HepG2 (cell line): ENCODE results near the gene PHACTR1. TPM values are rescaled to one million over a fixed set of nuclear protein-coding genes. Genes with fewer than 3 reads are reported as not detected.

Experiments
- ATAC-seq: fragments of 200-7000 bp; cut with Tn5 transposase; 3 replicates; pipeline ENCODE4 v1.9.1; 2020; ENCODE audit warnings: mild to moderate bottlenecking, moderate library complexity
- BruUV-seq: library from RNA; stranded (reverse); fragments of 400-500 nt; replicated peaks from 2 replicates; lab custom pipeline; 2021; lab: Mats Ljungman, UMichigan
- CTCF ChIA-PET: fragments of 300-600 bp; formaldehyde crosslinking; extraction: SDS; loops from one replicate; lab custom pipeline; 2021; ENCODE audit warnings: low total read pairs, inconsistent platforms, low intra/inter-chr PET ratio; lab: Yijun Ruan, JAX
- POLR2A ChIA-PET: fragments of 350-600 bp; sonication (Branson Sonifier 250); formaldehyde crosslinking; loops from one replicate; lab custom pipeline; 2020; ENCODE audit warnings: antibody characterized with exemption, inconsistent platforms; lab: Yijun Ruan, JAX
- DNase-seq: peaks from one replicate; pipeline ENCODE4 v3.0.0-alpha.2; 2015; ENCODE audit warnings: low spot score
- FAIRE-seq: peaks from 3 replicates; lab custom pipeline; 2011; peaks lifted over from hg19 to GRCh38; lab: Jason Lieb, UNC
- H2AFZ ChIP-seq: one replicate; pipeline ENCODE4 v1.6.1; 2011; ENCODE audit warnings: low read length, inconsistent platforms
- H3K27ac ChIP-seq: fragments of 300-600 bp; 3 replicates; pipeline ENCODE4 v1.8.0; 2011; ENCODE audit warnings: mixed run types, mild to moderate bottlenecking, mixed read lengths, low read length, inconsistent platforms; ENCODE audit not compliant: insufficient read depth; ENCODE audit errors: extremely low read length
- H3K27me3 ChIP-seq, 2 experiments: fragments of 200-600 bp in 1 of 2; 2 replicates in 1 of 2; 3 replicates in 1 of 2; pipeline versions ENCODE4 v1.6.0 to v1.8.0; 2011; ENCODE audit warnings: low read length in 2 of 2, mild to moderate bottlenecking in 2 of 2, moderate library complexity in 2 of 2, inconsistent platforms in 1 of 2; ENCODE audit not compliant: insufficient read depth in 2 of 2, control insufficient read depth in 1 of 2
- H3K36me3 ChIP-seq, 2 experiments: fragments of 200-600 bp in 1 of 2; replicated peaks in 1 of 2; 2 replicates in 1 of 2; 3 replicates in 1 of 2; pipeline versions ENCODE4 v1.5.1 to v1.8.0; 2011; ENCODE audit warnings: low read length in 2 of 2, inconsistent platforms in 1 of 2; ENCODE audit not compliant: insufficient read depth in 2 of 2, control insufficient read depth in 1 of 2
- H3K4me1 ChIP-seq: 2 replicates; pipeline ENCODE4 v1.5.1; 2012; ENCODE audit warnings: low read length, inconsistent platforms; ENCODE audit not compliant: insufficient read depth
- H3K4me2 ChIP-seq: 2 replicates; pipeline ENCODE4 v1.6.0; 2011; ENCODE audit warnings: low read depth, low read length, inconsistent platforms
- H3K4me3 ChIP-seq, 3 experiments: fragments of 200-600 bp in 1 of 3; sonication (generic), shearing (Covaris generic) in 1 of 3; replicated peaks in 1 of 3; 2 replicates each; pipeline ENCODE4 v1.5.1; 2011 to 2016; ENCODE audit warnings: low read length in 3 of 3, inconsistent platforms in 2 of 3, low read depth in 2 of 3, mild to moderate bottlenecking in 2 of 3, control low read depth in 1 of 3, mixed read lengths in 1 of 3; ENCODE audit not compliant: insufficient read depth in 1 of 3
- H3K79me2 ChIP-seq: one replicate; pipeline ENCODE4 v1.6.1; 2011; ENCODE audit warnings: low read length, inconsistent platforms; ENCODE audit not compliant: insufficient read depth
- H3K9ac ChIP-seq: 2 replicates; pipeline ENCODE4 v1.6.0; 2011; ENCODE audit warnings: mild to moderate bottlenecking, low read depth, low read length, inconsistent platforms; ENCODE audit not compliant: insufficient read depth
- H3K9me3 ChIP-seq: 2 replicates; pipeline ENCODE4 v1.5.1; 2012; ENCODE audit warnings: mild to moderate bottlenecking, low read length
- H4K20me1 ChIP-seq: 2 replicates; pipeline ENCODE4 v1.6.0; 2011; ENCODE audit warnings: inconsistent platforms, mild to moderate bottlenecking, low read length, moderate library complexity; ENCODE audit not compliant: insufficient read depth
- CC2D1A ChIP-seq: sonication (generic); formaldehyde crosslinking; IDR thresholded peaks from 2 replicates; pipeline ENCODE4 v1.8.1; 2023; ENCODE audit warnings: mild to moderate bottlenecking, missing genetic modification reagents
- DR1 ChIP-seq: sonication (generic); formaldehyde crosslinking; IDR thresholded peaks from 2 replicates; pipeline ENCODE4 v1.8.0; 2021; ENCODE audit warnings: mild to moderate bottlenecking, missing genetic modification reagents, inconsistent platforms
- EZH2 ChIP-seq: conservative IDR thresholded peaks from 2 replicates; pipeline ENCODE4 v1.6.1; 2012; ENCODE audit warnings: mild to moderate bottlenecking, low read depth, low read length, moderate library complexity
- FOXA1 ChIP-seq, 2 experiments: fragments of 450-650 bp in 1 of 2; sonication (generic) in 1 of 2; formaldehyde crosslinking in 1 of 2; IDR thresholded peaks; 2 replicates each; pipeline versions ENCODE4 v1.4.0 to v1.6.1; 2016 to 2020; ENCODE audit warnings: missing genetic modification reagents in 1 of 2
- IKZF1 ChIP-seq: fragments of 450-650 bp; IDR thresholded peaks from 2 replicates; pipeline ENCODE4 v1.7.1; 2016
- NRL ChIP-seq: sonication (generic); formaldehyde crosslinking; IDR thresholded peaks from 2 replicates; pipeline ENCODE4 v1.5.0; 2020; ENCODE audit warnings: missing genetic modification reagents, mild to moderate bottlenecking, moderate library complexity, borderline replicate concordance
- PAWR ChIP-seq: sonication (generic); formaldehyde crosslinking; IDR thresholded peaks from 2 replicates; pipeline ENCODE4 v1.4.0; 2020; ENCODE audit warnings: missing genetic modification reagents, mild to moderate bottlenecking, borderline replicate concordance
- PHF21A ChIP-seq: sonication (generic); formaldehyde crosslinking; IDR thresholded peaks from 2 replicates; pipeline ENCODE4 v1.5.0; 2020; ENCODE audit warnings: mild to moderate bottlenecking, missing genetic modification reagents
- SATB2 ChIP-seq: sonication (generic); formaldehyde crosslinking; IDR thresholded peaks from 2 replicates; pipeline ENCODE4 v1.5.0; 2020; ENCODE audit warnings: missing genetic modification reagents
- SOX13 ChIP-seq, 3 experiments: fragments of 450-650 bp in 1 of 3; sonication (generic) in 1 of 3; formaldehyde crosslinking in 1 of 3; IDR thresholded peaks in 2 of 3; conservative IDR thresholded peaks in 1 of 3; 2 replicates each; pipeline versions ENCODE4 v1.5.0 to v1.6.1; 2016 to 2020; ENCODE audit warnings: antibody characterized with exemption in 1 of 3, mild to moderate bottlenecking in 1 of 3, missing compliant biosample characterization in 1 of 3, missing genetic modification reagents in 1 of 3, moderate library complexity in 1 of 3
- THAP11 ChIP-seq: IDR thresholded peaks from 2 replicates; pipeline ENCODE4 v1.6.1; 2016; ENCODE audit warnings: missing biosample characterization, missing genetic modification reagents
- THYN1 ChIP-seq: sonication (generic); formaldehyde crosslinking; IDR thresholded peaks from 2 replicates; pipeline ENCODE4 v1.8.1; 2023; ENCODE audit warnings: low read depth, mild to moderate bottlenecking, moderate library complexity, missing genetic modification reagents, borderline replicate concordance
- ZFAT ChIP-seq: sonication (generic); formaldehyde crosslinking; conservative IDR thresholded peaks from 2 replicates; pipeline ENCODE4 v1.8.1; 2023; ENCODE audit warnings: missing genetic modification reagents, inconsistent platforms
- ZFP90 ChIP-seq: sonication (generic); formaldehyde crosslinking; IDR thresholded peaks from 2 replicates; pipeline ENCODE4 v1.8.0; 2022; ENCODE audit warnings: missing genetic modification reagents, mild to moderate bottlenecking, inconsistent platforms, borderline replicate concordance
- ZNF350 ChIP-seq: sonication (generic); formaldehyde crosslinking; IDR thresholded peaks from 2 replicates; pipeline ENCODE4 v1.4.0; 2020; ENCODE audit warnings: mild to moderate bottlenecking, low read depth, missing genetic modification reagents, borderline replicate concordance
- ZNF83 ChIP-seq: sonication (generic); formaldehyde crosslinking; IDR thresholded peaks from 2 replicates; pipeline ENCODE4 v1.4.0; 2020; ENCODE audit warnings: missing genetic modification reagents, mild to moderate bottlenecking, borderline replicate concordance
- ZNF839 ChIP-seq: sonication (generic); formaldehyde crosslinking; IDR thresholded peaks from 2 replicates; pipeline ENCODE4 v1.4.0; 2020; ENCODE audit warnings: missing genetic modification reagents, mild to moderate bottlenecking, borderline replicate concordance
- WGBS: methylation state at CpG from one replicate; pipeline ENCODE4 v1.1.6; 2017; ENCODE audit warnings: low lambda C conversion rate; 5-methylcytosine and 5-hydroxymethylcytosine counted together
- in situ Hi-C: cut with HindIII; loops from 2 replicates; pipeline ENCODE4 v1.10.0; 2017; ENCODE audit warnings: low pct_unique_long_range_greater_than_20kb; ENCODE audit not compliant: extremely low pct_ligation_motif_present
- intact Hi-C: fragments of 100-400 bp; cut with micrococcal nuclease; formaldehyde crosslinking; loops from one replicate; pipeline ENCODE4 v1.10.0; 2022; ENCODE audit not compliant: unreplicated experiment
- polyA plus RNA-seq, 8 experiments: library from polyadenylated mRNA; depleted of rRNA in 3 of 8; stranded (reverse) in 7 of 8; unstranded in 1 of 8; fragments of >200 nt; fragmentation: Illumina TruSeq in 4 of 8; extraction: Trizol in 4 of 8; gene quantifications; 2 replicates each; pipeline versions ENCODE4 v1.2.1 to v1.2.3, GENCODE V29; 2011 to 2016; ENCODE audit warnings: low read depth in 4 of 8, missing spikeins in 1 of 8, mixed read lengths in 1 of 8; ENCODE audit not compliant: insufficient read depth in 1 of 8
- total RNA-seq, 5 experiments: library from RNA; depleted of rRNA; stranded (reverse); fragments of >200 nt; fragmentation: Illumina TruSeq; extraction: Trizol; gene quantifications; 2 replicates each; pipeline ENCODE4 v1.2.3, GENCODE V29; 2016; ENCODE audit warnings: low read depth in 1 of 5
- TF ChIP-seq, protein P1 (sequence below): sonication (generic); formaldehyde crosslinking; IDR thresholded peaks from 2 replicates; pipeline ENCODE4 v1.4.0; 2020; ENCODE audit warnings: missing genetic modification reagents
- TF ChIP-seq, protein P2 (sequence below): IDR thresholded peaks from 2 replicates; pipeline ENCODE4 v1.6.1; 2018; ENCODE audit warnings: missing genetic modification reagents, mild to moderate bottlenecking, missing compliant biosample characterization
- TF ChIP-seq, protein P3 (sequence below): sonication (generic); formaldehyde crosslinking; IDR thresholded peaks from 2 replicates; pipeline ENCODE4 v1.5.0; 2020; ENCODE audit warnings: mild to moderate bottlenecking, missing genetic modification reagents
- TF ChIP-seq, protein P4 (sequence below): sonication (generic); formaldehyde crosslinking; IDR thresholded peaks from 2 replicates; pipeline ENCODE4 v1.4.0; 2020; ENCODE audit warnings: mild to moderate bottlenecking, missing genetic modification reagents

PHACTR1 gene
- total and polyA plus RNA-seq, 2 of the 13 experiments (the other 11 are each of a cell fraction or from before 2014, with no cell fraction given) = 0.09 TPM; not detected in 1

DNA sequence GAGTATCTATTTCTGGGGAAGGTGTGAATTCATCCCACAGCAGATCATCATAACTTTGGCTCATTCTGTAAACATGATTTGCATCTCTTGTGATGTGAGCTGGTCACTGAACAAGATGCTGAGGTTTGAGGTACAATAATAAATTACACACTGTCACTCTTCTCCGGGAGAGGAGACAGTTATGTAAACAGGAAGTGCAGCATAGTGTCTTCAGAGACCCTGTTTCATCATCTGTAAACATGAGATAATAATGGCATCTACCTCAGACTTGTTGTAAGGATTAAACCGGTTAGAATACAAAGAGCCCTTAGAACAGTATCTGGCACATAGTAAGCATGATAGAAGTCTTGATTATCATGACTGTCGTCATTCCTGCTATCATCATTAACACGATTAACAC, 486.6 kb downstream of the PHACTR1 start:
- H4K20me1 ChIP-seq = no peaks in the 10 kb centered on the region
- no peak overlapping the region for H3K4me3 ChIP-seq
- H3K27ac ChIP-seq = no peak overlapping the region
- ChIA-PET POLR2A (no interaction called here), CTCF (no interaction called here)
- BruUV-seq = no TSS peak
- H3K4me2 ChIP-seq = no peak overlapping the region
- in situ Hi-C loops = no loop called here
- FAIRE-seq (peak; percentile 49), DNase-seq (no peak), ATAC-seq (no peak)
- H3K27me3 ChIP-seq = peaks cover 1 to 33% of the 10 kb centered on the region in 2 experiments; a peak in 3 of 5 replicates
- no peak overlapping the region for H3K9ac ChIP-seq
- H3K36me3 ChIP-seq = no peaks in the 10 kb centered on the region
- no peaks in the 10 kb centered on the region for H3K79me2 ChIP-seq
- H3K9me3 ChIP-seq = no peaks in the 10 kb centered on the region
- H2AFZ ChIP-seq = no peak overlapping the region
- H3K4me1 ChIP-seq = peaks cover 15% of the 10 kb centered on the region
- WGBS = 2% methylated on average over 4 of the region's 4 CpGs
- intact Hi-C loops = no loop called here
- TF ChIP-seq ZFAT (CRISPR knock-in tag) = no peak
- no peak for TF ChIP-seq EZH2
- TF ChIP-seq NRL (CRISPR knock-in tag) = no peak
- no peak for TF ChIP-seq ZNF350
- TF ChIP-seq SATB2 (CRISPR knock-in tag) = no peak
- no peak for TF ChIP-seq IKZF1
- no peak for TF ChIP-seq CC2D1A (CRISPR knock-in tag)
- TF ChIP-seq, protein P1, sequence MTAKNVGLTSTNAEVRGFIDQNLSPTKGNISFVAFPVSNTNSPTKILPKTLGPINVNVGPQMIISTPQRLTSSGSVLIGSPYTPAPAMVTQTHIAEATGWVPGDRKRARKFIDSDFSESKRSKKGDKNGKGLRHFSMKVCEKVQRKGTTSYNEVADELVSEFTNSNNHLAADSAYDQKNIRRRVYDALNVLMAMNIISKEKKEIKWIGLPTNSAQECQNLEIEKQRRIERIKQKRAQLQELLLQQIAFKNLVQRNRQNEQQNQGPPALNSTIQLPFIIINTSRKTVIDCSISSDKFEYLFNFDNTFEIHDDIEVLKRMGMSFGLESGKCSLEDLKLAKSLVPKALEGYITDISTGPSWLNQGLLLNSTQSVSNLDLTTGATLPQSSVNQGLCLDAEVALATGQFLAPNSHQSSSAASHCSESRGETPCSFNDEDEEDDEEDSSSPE (CRISPR knock-in tag) = no peak
- TF ChIP-seq THYN1 = no peak
- TF ChIP-seq PAWR (CRISPR knock-in tag) = no peak
- no peak for TF ChIP-seq SOX13 (IDR thresholded peaks at IDR 0.05)
- peak in 1 of 2 experiments; percentile 67; a peak in 2 of 4 replicates for TF ChIP-seq SOX13 (CRISPR knock-in tag; conservative IDR thresholded peaks at IDR 0.05 in 1 of 2, IDR thresholded peaks at IDR 0.05 in 1 of 2)
- TF ChIP-seq PHF21A (CRISPR knock-in tag) = no peak
- TF ChIP-seq ZFP90 = no peak
- TF ChIP-seq, protein P2, sequence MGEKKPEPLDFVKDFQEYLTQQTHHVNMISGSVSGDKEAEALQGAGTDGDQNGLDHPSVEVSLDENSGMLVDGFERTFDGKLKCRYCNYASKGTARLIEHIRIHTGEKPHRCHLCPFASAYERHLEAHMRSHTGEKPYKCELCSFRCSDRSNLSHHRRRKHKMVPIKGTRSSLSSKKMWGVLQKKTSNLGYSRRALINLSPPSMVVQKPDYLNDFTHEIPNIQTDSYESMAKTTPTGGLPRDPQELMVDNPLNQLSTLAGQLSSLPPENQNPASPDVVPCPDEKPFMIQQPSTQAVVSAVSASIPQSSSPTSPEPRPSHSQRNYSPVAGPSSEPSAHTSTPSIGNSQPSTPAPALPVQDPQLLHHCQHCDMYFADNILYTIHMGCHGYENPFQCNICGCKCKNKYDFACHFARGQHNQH (CRISPR knock-in tag) = no peak
- TF ChIP-seq DR1 = no peak
- TF ChIP-seq, protein P3, sequence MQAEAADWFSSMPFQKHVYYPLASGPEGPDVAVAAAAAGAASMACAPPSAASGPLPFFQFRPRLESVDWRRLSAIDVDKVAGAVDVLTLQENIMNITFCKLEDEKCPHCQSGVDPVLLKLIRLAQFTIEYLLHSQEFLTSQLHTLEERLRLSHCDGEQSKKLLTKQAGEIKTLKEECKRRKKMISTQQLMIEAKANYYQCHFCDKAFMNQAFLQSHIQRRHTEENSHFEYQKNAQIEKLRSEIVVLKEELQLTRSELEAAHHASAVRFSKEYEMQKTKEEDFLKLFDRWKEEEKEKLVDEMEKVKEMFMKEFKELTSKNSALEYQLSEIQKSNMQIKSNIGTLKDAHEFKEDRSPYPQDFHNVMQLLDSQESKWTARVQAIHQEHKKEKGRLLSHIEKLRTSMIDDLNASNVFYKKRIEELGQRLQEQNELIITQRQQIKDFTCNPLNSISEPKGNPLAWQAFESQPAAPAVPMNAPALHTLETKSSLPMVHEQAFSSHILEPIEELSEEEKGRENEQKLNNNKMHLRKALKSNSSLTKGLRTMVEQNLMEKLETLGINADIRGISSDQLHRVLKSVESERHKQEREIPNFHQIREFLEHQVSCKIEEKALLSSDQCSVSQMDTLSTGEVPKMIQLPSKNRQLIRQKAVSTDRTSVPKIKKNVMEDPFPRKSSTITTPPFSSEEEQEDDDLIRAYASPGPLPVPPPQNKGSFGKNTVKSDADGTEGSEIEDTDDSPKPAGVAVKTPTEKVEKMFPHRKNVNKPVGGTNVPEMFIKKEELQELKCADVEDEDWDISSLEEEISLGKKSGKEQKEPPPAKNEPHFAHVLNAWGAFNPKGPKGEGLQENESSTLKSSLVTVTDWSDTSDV (CRISPR knock-in tag) = no peak
- TF ChIP-seq THAP11 = no peak
- no peak for TF ChIP-seq ZNF83
- TF ChIP-seq FOXA1 (IDR thresholded peaks at IDR 0.05) = no peak
- TF ChIP-seq FOXA1 (CRISPR knock-in tag; IDR thresholded peaks at IDR 0.05) = peak; percentile 75
- no peak for TF ChIP-seq ZNF839 (CRISPR knock-in tag)
- TF ChIP-seq, protein P4, sequence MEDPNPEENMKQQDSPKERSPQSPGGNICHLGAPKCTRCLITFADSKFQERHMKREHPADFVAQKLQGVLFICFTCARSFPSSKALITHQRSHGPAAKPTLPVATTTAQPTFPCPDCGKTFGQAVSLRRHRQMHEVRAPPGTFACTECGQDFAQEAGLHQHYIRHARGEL (CRISPR knock-in tag) = no peak
